H9 (cell line): ENCODE data around the gene LPP. TPM values are rescaled to one million over a fixed set of nuclear protein-coding genes. Genes with fewer than 3 reads are reported as not detected.

ENCODE experiments used
- DNase-seq: peaks from one replicate; pipeline ENCODE4 v3.0.0-alpha.2; 2017
- H2AFZ ChIP-seq: one replicate; pipeline ENCODE4 v1.6.1; 2013; ENCODE audit warnings: mild to moderate bottlenecking, low read length, control low read depth, moderate library complexity
- H2AK5ac ChIP-seq: 2 replicates; pipeline ENCODE4 v1.6.1; 2013; ENCODE audit warnings: low read length, control low read depth, mixed read lengths; ENCODE audit not compliant: insufficient read length
- H2BK120ac ChIP-seq: one replicate; pipeline ENCODE4 v1.6.1; 2013; ENCODE audit warnings: low read depth, mild to moderate bottlenecking, low read length, control low read depth, inconsistent platforms; ENCODE audit not compliant: poor library complexity, severe bottlenecking
- H2BK12ac ChIP-seq: 2 replicates; pipeline ENCODE4 v1.6.1; 2013; ENCODE audit warnings: low read length, control low read depth, mixed read lengths, low read depth; ENCODE audit not compliant: insufficient read length
- H2BK15ac ChIP-seq: 2 replicates; pipeline ENCODE4 v1.6.1; 2013; ENCODE audit warnings: low read depth, low read length, control low read depth
- H2BK20ac ChIP-seq: one replicate; pipeline ENCODE4 v1.6.1; 2013; ENCODE audit warnings: low read depth, mild to moderate bottlenecking, low read length, control low read depth, inconsistent platforms; ENCODE audit not compliant: poor library complexity, severe bottlenecking
- H2BK5ac ChIP-seq: 2 replicates; pipeline ENCODE4 v1.6.1; 2013; ENCODE audit warnings: low read length, control low read depth, mixed read lengths; ENCODE audit not compliant: insufficient read length
- H3K14ac ChIP-seq: 2 replicates; pipeline ENCODE4 v1.6.1; 2013; ENCODE audit warnings: low read length, control low read depth; ENCODE audit not compliant: insufficient read depth
- H3K18ac ChIP-seq: 2 replicates; pipeline ENCODE4 v1.6.1; 2013; ENCODE audit warnings: low read depth, mild to moderate bottlenecking, mixed read lengths, low read length, control low read depth; ENCODE audit not compliant: insufficient read length
- H3K23ac ChIP-seq: 2 replicates; pipeline ENCODE4 v1.6.1; 2013; ENCODE audit warnings: low read length, control low read depth, mixed read lengths, low read depth; ENCODE audit not compliant: insufficient read length
- H3K23me2 ChIP-seq: 2 replicates; pipeline ENCODE4 v1.6.1; 2013; ENCODE audit warnings: low read depth, mild to moderate bottlenecking, mixed read lengths, low read length, control low read depth; ENCODE audit not compliant: insufficient read length, poor library complexity, severe bottlenecking
- H3K27ac ChIP-seq: 2 replicates; pipeline ENCODE4 v1.5.1; 2013; ENCODE audit warnings: low read length, control low read depth, mixed read lengths, low read depth; ENCODE audit not compliant: insufficient read length
- H3K27me3 ChIP-seq: 2 replicates; pipeline ENCODE4 v1.6.1; 2013; ENCODE audit warnings: low read length, control low read depth, inconsistent platforms; ENCODE audit not compliant: insufficient read depth
- H3K4ac ChIP-seq: 2 replicates; pipeline ENCODE4 v1.6.1; 2013; ENCODE audit warnings: low read depth, mild to moderate bottlenecking, control low read depth, inconsistent platforms, low read length, moderate library complexity
- H3K4me1 ChIP-seq: 2 replicates; pipeline ENCODE4 v1.6.1; 2013; ENCODE audit warnings: low read length, control low read depth, inconsistent platforms; ENCODE audit not compliant: insufficient read depth
- H3K4me2 ChIP-seq: 2 replicates; pipeline ENCODE4 v1.6.1; 2013; ENCODE audit warnings: low read length, control low read depth, mixed read lengths; ENCODE audit not compliant: insufficient read length, insufficient read depth
- H3K56ac ChIP-seq: 2 replicates; pipeline ENCODE4 v1.6.1; 2013; ENCODE audit warnings: low read depth, mild to moderate bottlenecking, mixed read lengths, low read length, control low read depth; ENCODE audit not compliant: insufficient read length
- H3K79me1 ChIP-seq: 2 replicates; pipeline ENCODE4 v1.6.1; 2013; ENCODE audit warnings: low read depth, mild to moderate bottlenecking, moderate library complexity, low read length, control low read depth, inconsistent platforms; ENCODE audit not compliant: insufficient read depth, poor library complexity, severe bottlenecking
- H3K79me2 ChIP-seq: 2 replicates; pipeline ENCODE4 v1.6.1; 2013; ENCODE audit warnings: low read length, control low read depth, inconsistent platforms; ENCODE audit not compliant: insufficient read depth
- H3K9ac ChIP-seq: 2 replicates; pipeline ENCODE4 v1.6.1; 2013; ENCODE audit warnings: low read length, control low read depth, mixed read lengths; ENCODE audit not compliant: insufficient read length; ENCODE audit errors: extremely low read depth
- H3K9me3 ChIP-seq: one replicate; pipeline ENCODE4 v1.6.1; 2013; ENCODE audit warnings: low read depth, low read length, inconsistent platforms; ENCODE audit not compliant: control insufficient read depth
- H3T11ph ChIP-seq: one replicate; pipeline ENCODE4 v1.6.1; 2013; ENCODE audit warnings: mild to moderate bottlenecking, low read length, control low read depth, inconsistent platforms
- H4K20me1 ChIP-seq: one replicate; pipeline ENCODE4 v1.6.1; 2013; ENCODE audit not compliant: control insufficient read depth, insufficient read length, insufficient read depth
- H4K5ac ChIP-seq: 2 replicates; pipeline ENCODE4 v1.6.1; 2013; ENCODE audit warnings: low read depth, mild to moderate bottlenecking, mixed read lengths, low read length, control low read depth; ENCODE audit not compliant: insufficient read length
- H4K8ac ChIP-seq: replicated peaks from 2 replicates; pipeline ENCODE4 v1.6.1; 2013; ENCODE audit warnings: low read length, control low read depth, mixed read lengths, low read depth; ENCODE audit not compliant: insufficient read length
- H4K91ac ChIP-seq: 2 replicates; pipeline ENCODE4 v1.6.1; 2013; ENCODE audit warnings: low read depth, mild to moderate bottlenecking, moderate library complexity, mixed read lengths, low read length, control low read depth; ENCODE audit not compliant: insufficient read length
- H3K27ac Mint-ChIP-seq, 3 experiments: 2 replicates in 2 of 3; 3 replicates in 1 of 3; pipeline ENCODE4 v1.8.0; 2020 to 2021; ENCODE audit warnings: mixed read lengths in 3 of 3, mild to moderate bottlenecking in 1 of 3, moderate library complexity in 1 of 3
- H3K27me3 Mint-ChIP-seq: 2 replicates; pipeline ENCODE4 v1.8.0; 2021; ENCODE audit warnings: low read depth, mild to moderate bottlenecking, moderate library complexity, mixed read lengths
- H3K36me3 Mint-ChIP-seq, 3 experiments: 2 replicates in 2 of 3; 3 replicates in 1 of 3; pipeline ENCODE4 v1.8.0; 2020 to 2021; ENCODE audit warnings: low read depth in 3 of 3, mixed read lengths in 3 of 3; ENCODE audit not compliant: insufficient read depth in 1 of 3
- H3K4me1 Mint-ChIP-seq, 2 experiments: 2 replicates each; pipeline ENCODE4 v1.8.0; 2020; ENCODE audit warnings: mixed read lengths in 2 of 2
- H3K4me3 Mint-ChIP-seq, 2 experiments: 2 replicates in 1 of 2; 3 replicates in 1 of 2; pipeline ENCODE4 v1.8.0; 2020 to 2021; ENCODE audit warnings: mild to moderate bottlenecking in 2 of 2, mixed read lengths in 2 of 2, moderate library complexity in 1 of 2
- H3K9me3 Mint-ChIP-seq, 2 experiments: 2 replicates in 1 of 2; 3 replicates in 1 of 2; pipeline ENCODE4 v1.8.0; 2020; ENCODE audit warnings: mild to moderate bottlenecking in 2 of 2, mixed read lengths in 2 of 2, moderate library complexity in 1 of 2
- WGBS: extraction: QIAGEN DNeasy Blood & Tissue Kit; methylation state at CpG from one replicate; pipeline ENCODE4 v1.1.7; 2013; ENCODE audit warnings: missing lambda C conversion rate, low lambda C conversion rate, mixed read lengths; ENCODE audit not compliant: insufficient read length; ENCODE audit errors: extremely low coverage; 5-methylcytosine and 5-hydroxymethylcytosine counted together
- total RNA-seq: library from RNA; stranded (reverse); gene quantifications from 2 replicates; pipeline ENCODE4 v1.2.1, GENCODE V29; 2021
- TF ChIP-seq, protein P1 (sequence below): fragments of 200-600 bp; sonication (generic); conservative IDR thresholded peaks from 3 replicates; pipeline ENCODE4 v1.8.0; 2021; ENCODE audit warnings: antibody characterized with exemption, mild to moderate bottlenecking

LPP gene
- total RNA-seq, 1 experiment from 2014 or later = 64.6 TPM

DNA sequence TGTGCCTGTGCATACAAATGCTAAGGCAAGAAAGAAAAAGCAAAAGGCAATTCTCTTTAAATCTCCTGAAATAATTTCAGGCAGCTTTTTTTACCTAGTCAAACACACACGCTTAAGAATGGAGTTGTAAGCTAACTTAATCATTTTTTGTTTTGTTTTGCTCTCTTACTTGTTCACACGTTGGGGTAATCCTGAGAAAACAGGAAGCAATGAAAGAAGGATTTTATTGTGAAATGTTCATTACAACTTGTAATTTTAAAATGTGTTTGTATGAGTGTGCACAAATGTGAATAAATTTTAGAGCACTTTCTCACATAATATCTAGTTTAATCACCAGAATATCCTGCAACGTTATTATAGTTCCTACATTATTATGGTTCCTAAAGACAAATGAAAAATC, 263.8 kb downstream of the LPP start:
- H2BK5ac ChIP-seq = no peak overlapping the region
- TF ChIP-seq, protein P1, sequence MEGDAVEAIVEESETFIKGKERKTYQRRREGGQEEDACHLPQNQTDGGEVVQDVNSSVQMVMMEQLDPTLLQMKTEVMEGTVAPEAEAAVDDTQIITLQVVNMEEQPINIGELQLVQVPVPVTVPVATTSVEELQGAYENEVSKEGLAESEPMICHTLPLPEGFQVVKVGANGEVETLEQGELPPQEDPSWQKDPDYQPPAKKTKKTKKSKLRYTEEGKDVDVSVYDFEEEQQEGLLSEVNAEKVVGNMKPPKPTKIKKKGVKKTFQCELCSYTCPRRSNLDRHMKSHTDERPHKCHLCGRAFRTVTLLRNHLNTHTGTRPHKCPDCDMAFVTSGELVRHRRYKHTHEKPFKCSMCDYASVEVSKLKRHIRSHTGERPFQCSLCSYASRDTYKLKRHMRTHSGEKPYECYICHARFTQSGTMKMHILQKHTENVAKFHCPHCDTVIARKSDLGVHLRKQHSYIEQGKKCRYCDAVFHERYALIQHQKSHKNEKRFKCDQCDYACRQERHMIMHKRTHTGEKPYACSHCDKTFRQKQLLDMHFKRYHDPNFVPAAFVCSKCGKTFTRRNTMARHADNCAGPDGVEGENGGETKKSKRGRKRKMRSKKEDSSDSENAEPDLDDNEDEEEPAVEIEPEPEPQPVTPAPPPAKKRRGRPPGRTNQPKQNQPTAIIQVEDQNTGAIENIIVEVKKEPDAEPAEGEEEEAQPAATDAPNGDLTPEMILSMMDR = no peak
- H2BK12ac ChIP-seq = no peak overlapping the region
- H4K91ac ChIP-seq = no peak overlapping the region
- no peaks in the 10 kb centered on the region for H4K20me1 ChIP-seq
- H2BK15ac ChIP-seq = no peak overlapping the region
- H2AFZ ChIP-seq = no peak overlapping the region
- H3K23ac ChIP-seq = no peak overlapping the region
- H3K79me1 ChIP-seq = no peaks in the 10 kb centered on the region
- H3K36me3 Mint-ChIP-seq = no peaks in the 10 kb centered on the region; a peak in 1 of 7 replicates
- no peak overlapping the region for H2BK20ac ChIP-seq
- no peaks in the 10 kb centered on the region for H3K4me1 ChIP-seq
- H3K18ac ChIP-seq = no peak overlapping the region
- no peaks in the 10 kb centered on the region for H3K27me3 Mint-ChIP-seq
- H3K4me3 Mint-ChIP-seq = no peak overlapping the region
- H3K9ac ChIP-seq = no peak overlapping the region
- H3K14ac ChIP-seq = no peak overlapping the region
- H3K23me2 ChIP-seq = no peaks in the 10 kb centered on the region
- H3K9me3 ChIP-seq = no peaks in the 10 kb centered on the region
- H3K4me2 ChIP-seq = no peak overlapping the region
- H3K27ac Mint-ChIP-seq = no peak overlapping the region
- WGBS = no CpG with 5 or more reads among the region's 3 CpGs
- no peak overlapping the region for H3K4ac ChIP-seq
- no peak overlapping the region for H3K56ac ChIP-seq
- no peak overlapping the region for H2BK120ac ChIP-seq
- H3K9me3 Mint-ChIP-seq = no peaks in the 10 kb centered on the region
- no peak overlapping the region for H4K8ac ChIP-seq
- no peaks in the 10 kb centered on the region for H3K27me3 ChIP-seq
- no peak overlapping the region for H4K5ac ChIP-seq
- no peaks in the 10 kb centered on the region for H3K4me1 Mint-ChIP-seq
- H3T11ph ChIP-seq = no peak overlapping the region
- no peak overlapping the region for H3K27ac ChIP-seq
- DNase-seq = no peak
- H3K79me2 ChIP-seq = no peaks in the 10 kb centered on the region
- no peak overlapping the region for H2AK5ac ChIP-seq
